K562 (cell line): ENCODE results near the gene KCND2. TPM values are rescaled to one million over a fixed set of nuclear protein-coding genes. Genes with fewer than 3 reads are reported as not detected.
"Not testable (repeated sequence)": the region's sequence is repeated elsewhere in the genome, so short reads cannot be mapped to it uniquely, and the experiment has no call there.

Experiments
- ATAC-seq: fragments of 200-7000 bp; cut with Tn5 transposase; 3 replicates; pipeline ENCODE4 v1.9.1; 2020; ENCODE audit warnings: moderate library complexity
- BruUV-seq: library from RNA; stranded (reverse); fragments of 400-500 nt; replicated peaks from 2 replicates; lab custom pipeline; 2021; lab: Mats Ljungman, UMichigan
- CTCF ChIA-PET: fragments of 300-600 bp; formaldehyde crosslinking; extraction: SDS; loops from one replicate; lab custom pipeline; 2021; ENCODE audit warnings: low intra/inter-chr PET ratio; lab: Yijun Ruan, JAX
- POLR2A ChIA-PET: fragments of 300-600, 350-650 bp; sonication (Branson Sonifier 250); formaldehyde crosslinking; extraction: SDS; loops from one replicate; lab custom pipeline; 2021; ENCODE audit warnings: antibody characterized with exemption, inconsistent platforms; lab: Yijun Ruan, JAX
- DNase-seq, 4 experiments: peaks; one replicate each; pipeline versions ENCODE4 v3.0.0 to v3.0.0-alpha.2; 2011 to 2018; ENCODE audit warnings: low spot score in 3 of 4, mixed read lengths in 3 of 4; ENCODE audit errors: extremely low read depth in 1 of 4
- FAIRE-seq: peaks from 2 replicates; lab custom pipeline; 2011; peaks lifted over from hg19 to GRCh38; lab: Jason Lieb, UNC
- H2AFZ ChIP-seq: 2 replicates; pipeline ENCODE4 v1.6.0; 2011; ENCODE audit warnings: low read depth, low read length, control low read depth, inconsistent platforms
- H3K27ac ChIP-seq: fragments of 200-600 bp; 3 replicates; pipeline ENCODE4 v1.8.0; 2011; ENCODE audit warnings: low read depth, mild to moderate bottlenecking, control low read depth, inconsistent platforms, low read length, moderate library complexity, mixed read lengths; ENCODE audit errors: extremely low read depth
- H3K27me3 ChIP-seq, 2 experiments: fragments of 300-600 bp in 1 of 2; 2 replicates in 1 of 2; 3 replicates in 1 of 2; pipeline versions ENCODE4 v1.6.0 to v1.8.0; 2011; ENCODE audit warnings: inconsistent platforms in 2 of 2, low read length in 2 of 2, mild to moderate bottlenecking in 1 of 2, mixed read lengths in 1 of 2, moderate library complexity in 1 of 2; ENCODE audit not compliant: control insufficient read depth in 2 of 2, insufficient read depth in 2 of 2
- H3K36me3 ChIP-seq: fragments of 300-600 bp; 3 replicates; pipeline ENCODE4 v1.8.0; 2011; ENCODE audit warnings: mild to moderate bottlenecking, low read length, inconsistent platforms; ENCODE audit not compliant: control insufficient read depth, insufficient read depth
- H3K4me1 ChIP-seq, 2 experiments: fragments of 200-600 bp in 1 of 2; replicated peaks in 1 of 2; 2 replicates in 1 of 2; 3 replicates in 1 of 2; pipeline versions ENCODE4 v1.5.1 to v1.8.0; 2011; ENCODE audit warnings: inconsistent platforms in 2 of 2, low read length in 2 of 2, mild to moderate bottlenecking in 1 of 2, mixed read lengths in 1 of 2, moderate library complexity in 1 of 2; ENCODE audit not compliant: control insufficient read depth in 2 of 2, insufficient read depth in 2 of 2
- H3K4me2 ChIP-seq: 2 replicates; pipeline ENCODE4 v1.6.1; 2011; ENCODE audit warnings: low read length, control low read depth, inconsistent platforms, mixed read lengths; ENCODE audit not compliant: insufficient read depth
- H3K4me3 ChIP-seq: fragments of 200-600 bp; sonication (generic), shearing (Covaris generic); 2 replicates; pipeline ENCODE4 v1.5.1; 2016; ENCODE audit warnings: control low read depth, inconsistent platforms
- H3K79me2 ChIP-seq: fragments of 200-600 bp; 3 replicates; pipeline ENCODE4 v1.8.0; 2011; ENCODE audit warnings: low read length, inconsistent platforms; ENCODE audit not compliant: control insufficient read depth, insufficient read depth
- H3K9ac ChIP-seq, 2 experiments: 2 replicates each; pipeline versions ENCODE4 v1.6.0 to v1.6.1; 2011; ENCODE audit warnings: low read depth in 2 of 2, low read length in 2 of 2, control low read depth in 1 of 2, inconsistent platforms in 1 of 2, mild to moderate bottlenecking in 1 of 2, mixed read lengths in 1 of 2; ENCODE audit not compliant: insufficient read depth in 1 of 2
- H3K9me1 ChIP-seq: one replicate; pipeline ENCODE4 v1.6.0; 2011; ENCODE audit warnings: inconsistent platforms, mild to moderate bottlenecking, low read length, moderate library complexity; ENCODE audit not compliant: control insufficient read depth, insufficient read depth
- H3K9me3 ChIP-seq: replicated peaks from 2 replicates; pipeline ENCODE4 v1.5.1; 2011; ENCODE audit warnings: low read depth, low read length, inconsistent platforms; ENCODE audit not compliant: control insufficient read depth, insufficient read depth
- H4K20me1 ChIP-seq: replicated peaks from 2 replicates; pipeline ENCODE4 v1.6.1; 2011; ENCODE audit warnings: low read length, inconsistent platforms, mixed read lengths; ENCODE audit not compliant: control insufficient read depth, insufficient read depth
- CAMTA2 ChIP-seq: fragments of 250-450 bp; sonication (Bioruptor Pico); conservative IDR thresholded peaks from 2 replicates; pipeline ENCODE4 v1.5.1; 2022
- CEBPG ChIP-seq, 3 experiments: fragments of 200-800 bp in 1 of 3; sonication (Bioruptor generic) in 1 of 3; sonication (generic) in 1 of 3; formaldehyde crosslinking in 1 of 3; IDR thresholded peaks in 2 of 3; conservative IDR thresholded peaks in 1 of 3; 2 replicates each; pipeline versions ENCODE4 v1.6.1 to v1.8.0; 2016 to 2022; ENCODE audit warnings: missing compliant biosample characterization in 2 of 3, missing genetic modification characterization in 2 of 3, mild to moderate bottlenecking in 1 of 3, missing genetic modification reagents in 1 of 3
- CHCHD3 ChIP-seq: fragments of 250-450 bp; sonication (Bioruptor Pico); IDR thresholded peaks from 2 replicates; pipeline ENCODE4 v2.1.2; 2022; ENCODE audit warnings: mild to moderate bottlenecking
- DACH1 ChIP-seq: fragments of 450-650 bp; IDR thresholded peaks from 2 replicates; pipeline ENCODE4 v1.6.1; 2018; ENCODE audit not compliant: partially characterized antibody
- ELF2 ChIP-seq: fragments of 250-450 bp; sonication (Bioruptor Pico); IDR thresholded peaks from 2 replicates; pipeline ENCODE4 v1.5.0; 2021; ENCODE audit warnings: mild to moderate bottlenecking
- GTF2F1 ChIP-seq: IDR thresholded peaks from 2 replicates; pipeline ENCODE4 v1.6.1; 2011; ENCODE audit warnings: low read depth, low read length, improper control_type of control experiment
- RAD51 ChIP-seq: fragments of 450-650 bp; IDR thresholded peaks from 2 replicates; pipeline ENCODE4 v1.7.1; 2016; ENCODE audit warnings: low read depth, mild to moderate bottlenecking, borderline replicate concordance
- SMAD1 ChIP-seq: fragments of 150-350 bp; IDR thresholded peaks from 2 replicates; pipeline ENCODE4 v1.6.1; 2014; ENCODE audit warnings: low read length, low read depth; ENCODE audit not compliant: partially characterized antibody
- SP1 ChIP-seq: sonication (generic); formaldehyde crosslinking; IDR thresholded peaks from 2 replicates; pipeline ENCODE4 v1.8.1; 2022; ENCODE audit warnings: mild to moderate bottlenecking, missing genetic modification reagents
- SREBF2 ChIP-seq: sonication (generic); formaldehyde crosslinking; IDR thresholded peaks from 2 replicates; pipeline ENCODE4 v1.4.0; 2020; ENCODE audit warnings: mild to moderate bottlenecking, missing genetic modification reagents
- ZNF175 ChIP-seq: fragments of 200-800 bp; sonication (Bioruptor generic); IDR thresholded peaks from 2 replicates; pipeline ENCODE4 v1.6.1; 2016; ENCODE audit warnings: low read depth, mild to moderate bottlenecking, missing genetic modification characterization, missing compliant biosample characterization
- ZNF778 ChIP-seq: fragments of 450-650 bp; formaldehyde crosslinking; IDR thresholded peaks from 2 replicates; pipeline ENCODE4 v1.4.0; 2020; ENCODE audit warnings: mild to moderate bottlenecking, moderate library complexity
- WGBS: fragments of 100-300 bp; shearing (Covaris generic); methylation state at CpG from one replicate; pipeline ENCODE4 v1.1.6; 2016; ENCODE audit warnings: low coverage, mixed read lengths; ENCODE audit not compliant: insufficient coverage; ENCODE audit errors: missing lambda C conversion rate; 5-methylcytosine and 5-hydroxymethylcytosine counted together
- in situ Hi-C: fragments of 300-500 bp; cut with MboI; formaldehyde crosslinking; loops from 4 replicates; pipeline ENCODE4 v1.15.0; 2018; ENCODE audit warnings: inconsistent platforms, mixed read lengths
- intact Hi-C: fragments of 100-400 bp; cut with micrococcal nuclease; formaldehyde crosslinking; loops from 2 replicates; pipeline ENCODE4 v1.14.2; 2022
- polyA plus RNA-seq, 8 experiments: library from polyadenylated mRNA; depleted of rRNA in 4 of 8; stranded (reverse) in 5 of 8; unstranded in 3 of 8; fragments of >200 nt; fragmentation: Nextera tagmentation in 2 of 8; fragmentation: Illumina TruSeq in 1 of 8; extraction: Ambion mirVana in 2 of 8; extraction: Trizol in 1 of 8; gene quantifications; 2 replicates each; pipeline versions ENCODE4 v1.2.1 to v1.2.3, GENCODE V29; 2011 to 2014; ENCODE audit warnings: inconsistent platforms in 1 of 8, missing spikeins in 1 of 8
- total RNA-seq, 7 experiments: library from RNA; depleted of rRNA in 6 of 7; stranded (reverse); fragments of >200 nt in 6 of 7; fragmentation: Illumina TruSeq in 2 of 7; extraction: Trizol in 2 of 7; gene quantifications; 2 replicates each; pipeline versions ENCODE4 v1.2.1 to v1.2.3, GENCODE V29; 2011 to 2021; ENCODE audit warnings: low replicate concordance in 1 of 7
- TF ChIP-seq, protein P1 (sequence below): fragments of 250-450 bp; sonication (Bioruptor Pico); IDR thresholded peaks from 2 replicates; pipeline ENCODE4 v1.5.0; 2021; ENCODE audit warnings: mild to moderate bottlenecking, borderline replicate concordance
- TF ChIP-seq, protein P2 (sequence below): sonication (generic); formaldehyde crosslinking; IDR thresholded peaks from 2 replicates; pipeline ENCODE4 v1.5.0; 2020; ENCODE audit warnings: missing genetic modification reagents

The KCND2 gene
- total and polyA plus RNA-seq, 9 of the 15 experiments (the other 6 are each of a cell fraction or from before 2014, with no cell fraction given), result 0.03 to 0.12 TPM; not detected in 7

DNA sequence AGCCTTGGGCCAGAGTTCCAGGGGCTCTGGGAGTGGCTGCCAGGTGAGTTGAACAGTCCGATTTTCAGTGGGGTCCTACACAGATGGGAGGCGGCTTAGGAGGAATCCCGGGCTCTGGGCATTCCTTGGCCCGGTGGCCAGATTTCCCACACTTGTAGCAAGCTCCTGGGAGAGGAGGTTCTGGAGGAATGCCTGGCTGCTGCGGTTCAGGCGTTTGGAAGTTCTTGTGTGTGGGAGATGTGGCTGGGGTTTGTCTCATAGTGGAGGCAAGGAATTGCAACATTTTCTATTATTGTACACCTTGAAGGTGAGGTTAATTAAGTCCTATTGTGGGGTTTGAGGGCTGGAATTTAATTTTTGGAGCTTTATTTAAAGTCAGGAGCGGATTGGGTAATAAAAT, 507.5 kb downstream of the KCND2 start:
- intact Hi-C loops, ATAC-seq, H3K9ac ChIP-seq, POLR2A ChIA-PET, FAIRE-seq, H2AFZ ChIP-seq, BruUV-seq, H4K20me1 ChIP-seq, H3K79me2 ChIP-seq, H3K9me1 ChIP-seq, H3K4me1 ChIP-seq, H3K36me3 ChIP-seq, H3K4me3 ChIP-seq, H3K4me2 ChIP-seq, H3K27ac ChIP-seq, H3K9me3 ChIP-seq, DNase-seq, CTCF ChIA-PET: not testable (repeated sequence)
- in situ Hi-C loops, result loop anchor here (25.0 kb wide), 1 partner anchor 757 kb away; no protein-coding TSS in a partner anchor
- peaks cover 11 to 24% of the 10 kb centered on the region in 2 experiments for H3K27me3 ChIP-seq
- 0% methylated on average over 7 of the region's 7 CpGs for whole genome bisulfite sequencing

DNA sequence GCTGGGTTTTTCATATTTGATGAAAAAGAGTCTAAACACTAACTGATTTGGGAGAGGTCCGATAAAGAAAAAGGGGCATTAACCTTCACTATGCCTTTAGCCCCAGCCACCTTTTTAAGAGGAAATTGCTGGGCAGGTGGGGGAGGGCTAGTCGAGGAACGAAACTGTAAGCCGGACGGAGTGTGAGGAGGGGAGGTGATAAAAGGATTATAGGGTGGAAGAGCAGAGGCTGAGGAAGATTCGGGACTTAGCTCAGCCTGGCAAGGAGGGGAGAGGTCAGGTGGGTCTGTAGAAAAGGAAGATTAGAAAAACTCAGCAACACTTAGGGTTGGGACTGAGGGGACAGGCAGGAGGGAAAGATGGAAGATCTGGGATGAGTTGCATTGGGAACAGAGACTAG, 508.0 kb downstream of the KCND2 start:
- Histone ChIP-seq H3K9ac (no peak overlapping the region), H3K4me2 (no peak overlapping the region), H3K4me1 (no peaks in the 10 kb centered on the region), H2AFZ (no peak overlapping the region), H3K9me1 (no peaks in the 10 kb centered on the region), H3K9me3 (no peaks in the 10 kb centered on the region), H3K27ac (no peak overlapping the region), H3K79me2 (no peaks in the 10 kb centered on the region), H3K27me3 (peaks cover 11 to 24% of the 10 kb centered on the region in 2 experiments), H4K20me1 (no peaks in the 10 kb centered on the region), H3K36me3 (no peaks in the 10 kb centered on the region), H3K4me3 (no peak overlapping the region)
- ATAC-seq (no peak), FAIRE-seq (no peak), DNase-seq (no peak)
- WGBS, result 0% methylated on average over 6 of the region's 6 CpGs
- in situ Hi-C loops (loop anchor here (25.0 kb wide), 1 partner anchor 756 kb away; no protein-coding TSS in a partner anchor), intact Hi-C loops (no loop called here)
- no TSS peak for BruUV-seq
- CTCF ChIA-PET, result no interaction called here
- POLR2A ChIA-PET, result no interaction called here
- TF ChIP-seq DACH1 (no peak), GTF2F1 (no peak), CEBPG (CRISPR knock-in tag; IDR thresholded peaks at IDR 0.05) (no peak), CEBPG (tag; conservative IDR thresholded peaks at IDR 0.05 in 1 of 2, IDR thresholded peaks at IDR 0.05 in 1 of 2) (no peak), RAD51 (no peak), CHCHD3 (CRISPR knock-in tag) (no peak), ZNF778 (CRISPR knock-in tag) (no peak), ZNF175 (CRISPR knock-in tag) (no peak), ELF2 (no peak), SMAD1 (no peak), SREBF2 (CRISPR knock-in tag) (no peak), CAMTA2 (CRISPR knock-in tag) (no peak), SP1 (CRISPR knock-in tag) (no peak)
- TF ChIP-seq, protein P1, sequence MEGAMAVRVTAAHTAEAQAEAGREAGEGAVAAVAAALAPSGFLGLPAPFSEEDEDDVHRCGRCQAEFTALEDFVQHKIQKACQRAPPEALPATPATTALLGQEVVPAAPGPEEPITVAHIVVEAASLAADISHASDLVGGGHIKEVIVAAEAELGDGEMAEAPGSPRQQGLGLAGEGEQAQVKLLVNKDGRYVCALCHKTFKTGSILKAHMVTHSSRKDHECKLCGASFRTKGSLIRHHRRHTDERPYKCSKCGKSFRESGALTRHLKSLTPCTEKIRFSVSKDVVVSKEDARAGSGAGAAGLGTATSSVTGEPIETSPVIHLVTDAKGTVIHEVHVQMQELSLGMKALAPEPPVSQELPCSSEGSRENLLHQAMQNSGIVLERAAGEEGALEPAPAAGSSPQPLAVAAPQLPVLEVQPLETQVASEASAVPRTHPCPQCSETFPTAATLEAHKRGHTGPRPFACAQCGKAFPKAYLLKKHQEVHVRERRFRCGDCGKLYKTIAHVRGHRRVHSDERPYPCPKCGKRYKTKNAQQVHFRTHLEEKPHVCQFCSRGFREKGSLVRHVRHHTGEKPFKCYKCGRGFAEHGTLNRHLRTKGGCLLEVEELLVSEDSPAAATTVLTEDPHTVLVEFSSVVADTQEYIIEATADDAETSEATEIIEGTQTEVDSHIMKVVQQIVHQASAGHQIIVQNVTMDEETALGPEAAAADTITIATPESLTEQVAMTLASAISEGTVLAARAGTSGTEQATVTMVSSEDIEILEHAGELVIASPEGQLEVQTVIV (CRISPR knock-in tag), result no peak
- TF ChIP-seq, protein P2, sequence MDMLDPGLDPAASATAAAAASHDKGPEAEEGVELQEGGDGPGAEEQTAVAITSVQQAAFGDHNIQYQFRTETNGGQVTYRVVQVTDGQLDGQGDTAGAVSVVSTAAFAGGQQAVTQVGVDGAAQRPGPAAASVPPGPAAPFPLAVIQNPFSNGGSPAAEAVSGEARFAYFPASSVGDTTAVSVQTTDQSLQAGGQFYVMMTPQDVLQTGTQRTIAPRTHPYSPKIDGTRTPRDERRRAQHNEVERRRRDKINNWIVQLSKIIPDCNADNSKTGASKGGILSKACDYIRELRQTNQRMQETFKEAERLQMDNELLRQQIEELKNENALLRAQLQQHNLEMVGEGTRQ (CRISPR knock-in tag), result no peak
